AML-193 (cell line): Measurements from ENCODE around the gene ADGRD2.
"Not testable (repeated sequence)": the region's sequence is repeated elsewhere in the genome, so short reads cannot be mapped to it uniquely, and the experiment has no call there.

Source experiments
- DNase-seq, 2 experiments: peaks; one replicate each; lab custom pipeline; 2025; lab: John Stamatoyannopoulos, UW

ADGRD2 gene

GRCh38 chr9:124450241-124450924 is at the start of gene ADGRD2:
Gene ADGRD2, plus strand, starts transcription at chr9:124450451. Its CDS starts 1,216 bp downstream, at chr9:124451667.
- DNase-seq = no peak

GRCh38 chr9:124403246-124403645 is 47.0 kb upstream of the ADGRD2 start:
- DNase-seq = no peak

- no peak for DNase-seq
Measured at GRCh38 chr9:124409410-124409809, 40.8 kb upstream of the ADGRD2 start.

- DNase-seq = peak in 1 of 2 experiments; percentile 24
Measured at GRCh38 chr9:124410321-124410913, 39.8 kb upstream of the ADGRD2 start.

- DNase-seq = peak in 1 of 2 experiments; percentile 4
Measured at GRCh38 chr9:124411514-124412227, 38.6 kb upstream of the ADGRD2 start.

- no peak for DNase-seq
Measured at GRCh38 chr9:124412228-124412575, 38.0 kb upstream of the ADGRD2 start.

- no peak for DNase-seq
Measured at GRCh38 chr9:124414612-124415011, 35.6 kb upstream of the ADGRD2 start.

- DNase-seq = peak; percentile 96 to 97
Measured at GRCh38 chr9:124415102-124415851, 35.0 kb upstream of the ADGRD2 start, which contains the start of gene PSMB7. Gene PSMB7, minus strand, starts transcription at chr9:124415442. Its CDS starts 17 bp downstream, at chr9:124415425.

- DNase-seq = no peak
Measured at GRCh38 chr9:124415852-124416484, 34.3 kb upstream of the ADGRD2 start.

- no peak for DNase-seq
Measured at GRCh38 chr9:124419832-124420489, 30.3 kb upstream of the ADGRD2 start.

GRCh38 chr9:124420991-124421543 is 29.2 kb upstream of the ADGRD2 start:
- no peak for DNase-seq

GRCh38 chr9:124423155-124423554 is 27.1 kb upstream of the ADGRD2 start:
- no peak for DNase-seq

GRCh38 chr9:124423591-124423990 is 26.7 kb upstream of the ADGRD2 start:
- no peak for DNase-seq

GRCh38 chr9:124425733-124426132 is 24.5 kb upstream of the ADGRD2 start:
- not testable (repeated sequence) for DNase-seq

GRCh38 chr9:124426361-124426760 is 23.9 kb upstream of the ADGRD2 start:
- DNase-seq = no peak

GRCh38 chr9:124427281-124427680 is 23.0 kb upstream of the ADGRD2 start:
- DNase-seq = no peak

- no peak for DNase-seq
Measured at GRCh38 chr9:124428751-124429529, 21.3 kb upstream of the ADGRD2 start.

GRCh38 chr9:124429530-124429867 is 20.8 kb upstream of the ADGRD2 start:
- no peak for DNase-seq

GRCh38 chr9:124436320-124436719 is 13.9 kb upstream of the ADGRD2 start:
- DNase-seq = no peak

GRCh38 chr9:124437086-124437485 is 13.2 kb upstream of the ADGRD2 start:
- no peak for DNase-seq
